ENCODE measurements around the gene DIS3L2. TPM values are rescaled to one million over a fixed set of nuclear protein-coding genes. Genes with fewer than 3 reads are reported as not detected.

The DIS3L2 gene
- total and polyA plus RNA-seq, 2 of the 8 experiments (the other 6 are each of a cell fraction or from before 2014, with no cell fraction given): 11.5 to 21.6 TPM

GRCh38 chr2:232219932-232220331 lies 258.4 kb downstream of the DIS3L2 start:
- no peak overlapping the region for H3K18ac ChIP-seq (ENCODE audit: extremely low read depth, low read length)
- H3K79me1 ChIP-seq (ENCODE audit: low read depth, low read length): no peaks in the 10 kb centered on the region
- H4K5ac ChIP-seq (ENCODE audit: insufficient read length, low read depth, low read length): no peak overlapping the region
- H3K79me2 ChIP-seq (ENCODE audit: control insufficient read depth in 1 of 2, insufficient read depth in 2 of 2, low read length in 2 of 2): no peaks in the 10 kb centered on the region
- no peak overlapping the region for H3K4me2 ChIP-seq (ENCODE audit: insufficient read depth in 1 of 2, low read depth in 2 of 2, low read length in 2 of 2)
- H2BK120ac ChIP-seq (replicated peaks; ENCODE audit: low read depth, low read length): no peak overlapping the region
- no peak overlapping the region for H3K23ac ChIP-seq (ENCODE audit: insufficient read length)
- H3K4me1 ChIP-seq (replicated peaks in 1 of 4; ENCODE audit: control insufficient read depth in 3 of 4, insufficient read depth in 4 of 4, low read length in 3 of 4): no peaks in the 10 kb centered on the region
- no peaks in the 10 kb centered on the region for H3K36me3 ChIP-seq (ENCODE audit: control insufficient read depth in 2 of 4, insufficient read depth in 4 of 4, low read length in 3 of 4)
- H2BK12ac ChIP-seq (ENCODE audit: low read depth, low read length): no peak overlapping the region
- no peaks in the 10 kb centered on the region for H3K27me3 ChIP-seq (replicated peaks in 1 of 4; ENCODE audit: control insufficient read depth in 3 of 4, extremely low read depth in 1 of 4, insufficient read depth in 3 of 4, low read length in 3 of 4)
- H2AK5ac ChIP-seq (ENCODE audit: low read depth, low read length): no peak overlapping the region
- H3K14ac ChIP-seq (ENCODE audit: insufficient read length): no peak overlapping the region
- FAIRE-seq (no peak), DNase-seq (ENCODE audit: low read depth in 1 of 2, low spot score in 2 of 2) (no peak)
- no peak overlapping the region for H2BK20ac ChIP-seq (ENCODE audit: low read length)
- no peak overlapping the region for H4K8ac ChIP-seq (ENCODE audit: extremely low read depth, insufficient read depth, low read length)
- POLR2A ChIA-PET (ENCODE audit: partially characterized antibody): no interaction called here
- no peak overlapping the region for H2BK15ac ChIP-seq (ENCODE audit: low read length)
- no peak overlapping the region for H3K56ac ChIP-seq (replicated peaks; ENCODE audit: insufficient read length, low read depth, low read length)
- no peak overlapping the region for H2BK5ac ChIP-seq (ENCODE audit: low read depth, low read length)
- no peak overlapping the region for H3K9ac ChIP-seq (replicated peaks in 1 of 4; ENCODE audit: extremely low read depth in 1 of 4, low read depth in 3 of 4, low read length in 3 of 4)
- H3K23me2 ChIP-seq (ENCODE audit: low read depth, low read length): no peaks in the 10 kb centered on the region
- H3K27ac ChIP-seq (ENCODE audit: low read depth, low read length): no peak overlapping the region
- H2AFZ ChIP-seq (ENCODE audit: low read length): no peak overlapping the region
- H3K4ac ChIP-seq (replicated peaks; ENCODE audit: insufficient read length, low read depth, low read length): no peak overlapping the region
- WGBS, 2 experiments (ENCODE audit: extremely low coverage in 1 of 2, insufficient coverage in 1 of 2, insufficient read length in 1 of 2, insufficient replicate concordance in 2 of 2, low coverage in 1 of 2, low lambda C conversion rate in 2 of 2, missing lambda C conversion rate in 1 of 2): 85% methylated on average over 5 of the region's 5 CpGs; no CpG with 5 or more reads in 1 of the 2 experiments
- H3K9me3 ChIP-seq (ENCODE audit: insufficient read depth in 2 of 2, low read depth in 1 of 2, low read length in 1 of 2): no peaks in the 10 kb centered on the region
- CTCF ChIA-PET (ENCODE audit: partially characterized antibody): interaction anchor here (1.4 to 5.1 kb wide), 4 partner anchors 10 to 295 kb away, joined by 3 to 18 read pairs (median 5); no protein-coding TSS in a partner anchor
- H4K91ac ChIP-seq (replicated peaks; ENCODE audit: insufficient read length, low read length): no peak overlapping the region
- H4K20me1 ChIP-seq (replicated peaks in 1 of 2; ENCODE audit: control insufficient read depth in 1 of 2, insufficient read depth in 2 of 2, low read length in 2 of 2): no peaks in the 10 kb centered on the region
- no peak overlapping the region for H3K4me3 ChIP-seq (ENCODE audit: extremely low read depth in 1 of 4, insufficient read depth in 2 of 4, low read depth in 3 of 4, low read length in 4 of 4)
- TF ChIP-seq CBX5 (IDR thresholded peaks at IDR 0.05; ENCODE audit: low read depth, low read length) (no peak), CHD1 (IDR thresholded peaks at IDR 0.05; ENCODE audit: low read depth, low read length) (no peak), RAD21 (IDR thresholded peaks at IDR 0.05 in 1 of 2, conservative IDR thresholded peaks at IDR 0.05 in 1 of 2; ENCODE audit: low read depth in 2 of 2, low read length in 2 of 2) (no peak), RNF2 (IDR thresholded peaks at IDR 0.05; ENCODE audit: borderline replicate concordance, low read depth, low read length, missing control alignments, poor library complexity, severe bottlenecking) (no peak), NANOG (IDR thresholded peaks at IDR 0.05; ENCODE audit: insufficient read depth, low read depth, low read length, poor library complexity, severe bottlenecking) (no peak), RBBP5 (IDR thresholded peaks at IDR 0.05; ENCODE audit: borderline replicate concordance, low read depth, low read length) (no peak), SRF (IDR thresholded peaks at IDR 0.05; ENCODE audit: low read depth, low read length) (no peak), KDM4A (IDR thresholded peaks at IDR 0.05; ENCODE audit: low read depth, low read length, severe bottlenecking) (no peak), BCL11A (IDR thresholded peaks at IDR 0.05; ENCODE audit: low read depth in 2 of 2, low read length in 2 of 2) (no peak)
- TF ChIP-seq, protein P1, sequence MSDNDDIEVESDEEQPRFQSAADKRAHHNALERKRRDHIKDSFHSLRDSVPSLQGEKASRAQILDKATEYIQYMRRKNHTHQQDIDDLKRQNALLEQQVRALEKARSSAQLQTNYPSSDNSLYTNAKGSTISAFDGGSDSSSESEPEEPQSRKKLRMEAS (IDR thresholded peaks at IDR 0.05): no peak
- TF ChIP-seq, protein P2, sequence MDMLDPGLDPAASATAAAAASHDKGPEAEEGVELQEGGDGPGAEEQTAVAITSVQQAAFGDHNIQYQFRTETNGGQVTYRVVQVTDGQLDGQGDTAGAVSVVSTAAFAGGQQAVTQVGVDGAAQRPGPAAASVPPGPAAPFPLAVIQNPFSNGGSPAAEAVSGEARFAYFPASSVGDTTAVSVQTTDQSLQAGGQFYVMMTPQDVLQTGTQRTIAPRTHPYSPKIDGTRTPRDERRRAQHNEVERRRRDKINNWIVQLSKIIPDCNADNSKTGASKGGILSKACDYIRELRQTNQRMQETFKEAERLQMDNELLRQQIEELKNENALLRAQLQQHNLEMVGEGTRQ (IDR thresholded peaks at IDR 0.05; ENCODE audit: low read length): no peak

All from H1 (cell line).